Mesodermal cell (in vitro differentiated cells): ENCODE measurements around the gene SLC15A1.

Experiments used
- H3K27ac ChIP-seq: 2 replicates; pipeline ENCODE4 v1.7.0; 2013; ENCODE audit warnings: mild to moderate bottlenecking, low read depth, low read length, moderate library complexity; ENCODE audit not compliant: severe bottlenecking
- H3K36me3 ChIP-seq: 2 replicates; pipeline ENCODE4 v1.7.1; 2013; ENCODE audit warnings: mild to moderate bottlenecking, low read length, moderate library complexity; ENCODE audit not compliant: control insufficient read depth, insufficient read depth
- H3K4me1 ChIP-seq: one replicate; pipeline ENCODE4 v1.7.1; 2013; ENCODE audit warnings: mild to moderate bottlenecking, low read length; ENCODE audit not compliant: insufficient read depth, control insufficient read depth, poor library complexity, severe bottlenecking
- H3K4me3 ChIP-seq: 2 replicates; pipeline ENCODE4 v1.7.0; 2013; ENCODE audit warnings: low read length, control low read depth, mild to moderate bottlenecking; ENCODE audit not compliant: insufficient read depth, poor library complexity, severe bottlenecking; ENCODE audit errors: extremely low read depth
- H3K9me3 ChIP-seq: 2 replicates; pipeline ENCODE4 v1.7.1; 2013; ENCODE audit warnings: mild to moderate bottlenecking, low read length, moderate library complexity; ENCODE audit not compliant: control insufficient read depth
- WGBS, 2 experiments: methylation state at CpG; one replicate each; pipeline ENCODE4 v1.1.5; 2013; ENCODE audit warnings: missing lambda C conversion rate in 2 of 2; ENCODE audit not compliant: insufficient coverage in 2 of 2; 5-methylcytosine and 5-hydroxymethylcytosine counted together

Gene SLC15A1

GRCh38 chr13:98781470-98781869 is 29.0 kb upstream of the SLC15A1 start:
- Histone ChIP-seq H3K4me1 (no peaks in the 10 kb centered on the region), H3K27ac (no peak overlapping the region), H3K36me3 (no peaks in the 10 kb centered on the region), H3K4me3 (no peak overlapping the region), H3K9me3 (no peaks in the 10 kb centered on the region)
- 97 to 98% methylated on average over 10 to 11 of the region's 11 CpGs for WGBS, 2 experiments

- Histone ChIP-seq H3K27ac (no peak overlapping the region), H3K4me1 (no peaks in the 10 kb centered on the region), H3K36me3 (no peaks in the 10 kb centered on the region), H3K4me3 (no peak overlapping the region), H3K9me3 (no peaks in the 10 kb centered on the region)
- WGBS, 2 experiments, result 92 to 96% methylated on average over 10 to 11 of the region's 11 CpGs
These were observed 28.6 kb upstream of the SLC15A1 start for GRCh38 chr13:98781045-98781444.

- Histone ChIP-seq H3K27ac (no peak overlapping the region), H3K9me3 (no peaks in the 10 kb centered on the region), H3K4me3 (no peak overlapping the region), H3K36me3 (no peaks in the 10 kb centered on the region), H3K4me1 (peaks cover 4% of the 10 kb centered on the region)
- 88 to 100% methylated on average over 2 of the region's 2 CpGs for WGBS, 2 experiments
These were observed 28.0 kb upstream of the SLC15A1 start for GRCh38 chr13:98780451-98780850.

GRCh38 chr13:98779695-98780094 is 27.2 kb upstream of the SLC15A1 start:
- Histone ChIP-seq H3K4me3 (no peak overlapping the region), H3K36me3 (no peaks in the 10 kb centered on the region), H3K4me1 (peaks cover 4% of the 10 kb centered on the region), H3K27ac (no peak overlapping the region), H3K9me3 (no peaks in the 10 kb centered on the region)
- WGBS, 2 experiments, result 100% methylated on average over 1 of the region's 1 CpG

- H3K4me1 ChIP-seq, result peaks cover 4% of the 10 kb centered on the region
- no peak overlapping the region for H3K27ac ChIP-seq
- H3K9me3 ChIP-seq, result no peaks in the 10 kb centered on the region
- WGBS, 2 experiments, result 62 to 78% methylated on average over 6 to 7 of the region's 8 CpGs
- no peaks in the 10 kb centered on the region for H3K36me3 ChIP-seq
- H3K4me3 ChIP-seq, result no peak overlapping the region
These were observed 26.3 kb upstream of the SLC15A1 start for GRCh38 chr13:98778749-98779148.

GRCh38 chr13:98776644-98777043 is 24.2 kb upstream of the SLC15A1 start:
- WGBS, 2 experiments, result 84 to 92% methylated on average over 5 of the region's 5 CpGs
- Histone ChIP-seq H3K4me1 (peaks cover 4% of the 10 kb centered on the region), H3K27ac (no peak overlapping the region)

GRCh38 chr13:98775844-98776598 is 23.5 kb upstream of the SLC15A1 start:
- Histone ChIP-seq H3K4me3 (no peak overlapping the region), H3K36me3 (no peaks in the 10 kb centered on the region), H3K27ac (no peak overlapping the region), H3K9me3 (no peaks in the 10 kb centered on the region), H3K4me1 (peaks cover 4% of the 10 kb centered on the region)
- WGBS, 2 experiments, result 89 to 92% methylated on average over 20 to 22 of the region's 22 CpGs

More at GRCh38 chr13:98776644-98777043, 24.2 kb upstream of the SLC15A1 start:
- H3K4me3 ChIP-seq, result no peak overlapping the region
- H3K36me3 ChIP-seq, result no peaks in the 10 kb centered on the region
- no peaks in the 10 kb centered on the region for H3K9me3 ChIP-seq

- no peak overlapping the region for H3K4me3 ChIP-seq
- H3K27ac ChIP-seq, result no peak overlapping the region
- H3K4me1 ChIP-seq, result peaks cover 4% of the 10 kb centered on the region
- WGBS, 2 experiments, result 93 to 98% methylated on average over 15 of the region's 15 CpGs
- no peaks in the 10 kb centered on the region for H3K9me3 ChIP-seq
- no peaks in the 10 kb centered on the region for H3K36me3 ChIP-seq
These were observed 22.9 kb upstream of the SLC15A1 start for GRCh38 chr13:98775386-98775785.

GRCh38 chr13:98774776-98775175 is 22.3 kb upstream of the SLC15A1 start:
- H3K4me1 ChIP-seq, result peaks cover 4% of the 10 kb centered on the region
- no peak overlapping the region for H3K4me3 ChIP-seq
- 93 to 97% methylated on average over 8 to 9 of the region's 9 CpGs for WGBS, 2 experiments
- H3K27ac ChIP-seq, result no peak overlapping the region
- no peaks in the 10 kb centered on the region for H3K9me3 ChIP-seq
- no peaks in the 10 kb centered on the region for H3K36me3 ChIP-seq

- no peak overlapping the region for H3K4me3 ChIP-seq
- H3K36me3 ChIP-seq, result no peaks in the 10 kb centered on the region
- H3K9me3 ChIP-seq, result no peaks in the 10 kb centered on the region
- H3K4me1 ChIP-seq, result peaks cover 4% of the 10 kb centered on the region
- no peak overlapping the region for H3K27ac ChIP-seq
- WGBS, 2 experiments, result 98 to 99% methylated on average over 19 to 20 of the region's 20 CpGs
These were observed 21.4 kb upstream of the SLC15A1 start for GRCh38 chr13:98773921-98774320.

- 88 to 90% methylated on average over 12 of the region's 12 CpGs for WGBS, 2 experiments
- no peak overlapping the region for H3K27ac ChIP-seq
- H3K36me3 ChIP-seq, result no peaks in the 10 kb centered on the region
- peaks cover 4% of the 10 kb centered on the region for H3K4me1 ChIP-seq
- no peaks in the 10 kb centered on the region for H3K9me3 ChIP-seq
- H3K4me3 ChIP-seq, result no peak overlapping the region
These were observed 20.5 kb upstream of the SLC15A1 start for GRCh38 chr13:98772794-98773452.
